Adrenal gland (tissue), 5 donors: ENCODE results near the gene PCED1B.

Experiments used
- POLR2A ChIP-seq, 2 donors: fragments of 450-650 bp; IDR thresholded peaks; one replicate each; pipeline ENCODE4 v1.6.1; 2017; ENCODE audit warnings: antibody characterized with exemption in 2 of 2, mild to moderate bottlenecking in 2 of 2, moderate library complexity in 1 of 2
- TF ChIP-seq, protein P1 (sequence below), 6 experiments: fragments of 450-650 bp in 4 of 6; fragments of 200-600 bp in 2 of 6; sonication (generic) in 1 of 6; IDR thresholded peaks; 1 replicate in 5 of 6; 2 replicates in 1 of 6; pipeline versions ENCODE4 v1.5.1 to v1.8.0; 2016 to 2021; ENCODE audit warnings: antibody characterized with exemption in 6 of 6, mild to moderate bottlenecking in 2 of 6, moderate library complexity in 1 of 6
- donor health status: DM: no; HTN: no; CAD: no.

DNA sequence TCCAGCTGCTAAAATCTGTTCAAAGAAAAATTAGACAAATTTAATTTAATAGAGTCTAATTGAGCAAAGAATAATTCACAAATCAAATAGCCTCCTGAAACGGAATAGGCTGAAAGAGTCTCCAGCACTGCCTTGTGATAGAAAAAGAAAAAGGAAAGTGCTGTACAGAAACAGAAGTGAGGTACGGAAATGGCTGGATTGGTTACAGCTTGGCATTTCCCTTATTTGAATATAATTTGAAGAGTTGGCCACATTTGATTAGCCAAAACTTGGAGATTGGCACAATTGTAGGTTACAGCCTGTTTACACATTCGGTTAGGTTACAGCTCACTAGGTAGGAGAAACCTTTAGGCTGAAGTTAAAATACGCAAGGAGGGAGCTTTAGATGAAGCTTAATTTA, 24.8 kb upstream of the PCED1B start:
- TF ChIP-seq POLR2A (IDR thresholded peaks at IDR 0.05), result no peak
- TF ChIP-seq, protein P1, sequence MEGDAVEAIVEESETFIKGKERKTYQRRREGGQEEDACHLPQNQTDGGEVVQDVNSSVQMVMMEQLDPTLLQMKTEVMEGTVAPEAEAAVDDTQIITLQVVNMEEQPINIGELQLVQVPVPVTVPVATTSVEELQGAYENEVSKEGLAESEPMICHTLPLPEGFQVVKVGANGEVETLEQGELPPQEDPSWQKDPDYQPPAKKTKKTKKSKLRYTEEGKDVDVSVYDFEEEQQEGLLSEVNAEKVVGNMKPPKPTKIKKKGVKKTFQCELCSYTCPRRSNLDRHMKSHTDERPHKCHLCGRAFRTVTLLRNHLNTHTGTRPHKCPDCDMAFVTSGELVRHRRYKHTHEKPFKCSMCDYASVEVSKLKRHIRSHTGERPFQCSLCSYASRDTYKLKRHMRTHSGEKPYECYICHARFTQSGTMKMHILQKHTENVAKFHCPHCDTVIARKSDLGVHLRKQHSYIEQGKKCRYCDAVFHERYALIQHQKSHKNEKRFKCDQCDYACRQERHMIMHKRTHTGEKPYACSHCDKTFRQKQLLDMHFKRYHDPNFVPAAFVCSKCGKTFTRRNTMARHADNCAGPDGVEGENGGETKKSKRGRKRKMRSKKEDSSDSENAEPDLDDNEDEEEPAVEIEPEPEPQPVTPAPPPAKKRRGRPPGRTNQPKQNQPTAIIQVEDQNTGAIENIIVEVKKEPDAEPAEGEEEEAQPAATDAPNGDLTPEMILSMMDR (IDR thresholded peaks at IDR 0.05), result no peak
